Measurements from ENCODE around the gene KCNQ2.

KCNQ2 gene

DNA sequence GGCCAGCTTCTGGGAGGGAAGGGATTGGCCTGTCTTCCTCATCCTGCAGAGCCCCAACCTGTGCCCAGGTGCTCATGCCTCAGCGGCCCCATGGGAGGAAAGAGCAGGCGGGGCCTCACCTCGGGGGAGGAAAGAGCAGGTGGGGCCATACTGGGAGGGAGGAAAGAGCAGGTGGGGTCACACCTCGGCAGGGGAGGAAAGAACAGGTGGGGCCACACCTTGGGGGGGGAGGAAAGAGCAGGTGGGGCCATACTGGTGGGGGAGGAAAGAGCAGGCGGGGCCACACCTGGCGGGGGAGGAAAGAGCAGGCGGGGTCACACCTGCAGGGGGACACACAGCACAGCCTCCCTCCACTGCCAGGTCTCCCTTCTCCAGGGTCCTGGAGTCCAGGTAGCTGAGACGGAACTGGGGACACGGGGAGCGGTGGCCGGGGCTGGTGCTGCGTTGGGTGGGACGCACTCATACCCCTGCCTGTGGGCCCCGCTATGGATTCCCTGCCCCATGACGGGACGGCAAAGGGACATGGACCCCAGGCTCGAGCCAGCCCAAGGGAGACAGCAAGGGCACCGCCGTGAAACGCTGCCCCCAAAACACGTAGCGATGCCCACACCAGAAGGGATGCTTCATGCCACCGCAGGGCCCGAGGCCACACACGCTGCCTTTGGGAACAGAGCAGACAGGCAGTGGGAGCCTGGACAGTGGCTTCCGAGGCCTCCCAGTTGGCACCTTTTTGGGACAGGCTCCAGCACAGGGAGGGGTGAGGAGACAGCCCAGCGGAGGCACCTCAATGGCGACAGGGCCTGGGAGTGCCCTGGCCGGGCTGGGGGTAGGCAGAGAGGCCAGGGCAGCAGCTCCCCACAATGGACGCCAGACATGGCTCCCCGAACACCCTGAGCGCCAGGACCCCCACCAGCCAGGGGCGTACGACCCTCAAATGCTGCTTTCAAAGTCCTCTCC is 68.0 kb downstream of the KCNQ2 start:
- TF ChIP-seq, protein P1, sequence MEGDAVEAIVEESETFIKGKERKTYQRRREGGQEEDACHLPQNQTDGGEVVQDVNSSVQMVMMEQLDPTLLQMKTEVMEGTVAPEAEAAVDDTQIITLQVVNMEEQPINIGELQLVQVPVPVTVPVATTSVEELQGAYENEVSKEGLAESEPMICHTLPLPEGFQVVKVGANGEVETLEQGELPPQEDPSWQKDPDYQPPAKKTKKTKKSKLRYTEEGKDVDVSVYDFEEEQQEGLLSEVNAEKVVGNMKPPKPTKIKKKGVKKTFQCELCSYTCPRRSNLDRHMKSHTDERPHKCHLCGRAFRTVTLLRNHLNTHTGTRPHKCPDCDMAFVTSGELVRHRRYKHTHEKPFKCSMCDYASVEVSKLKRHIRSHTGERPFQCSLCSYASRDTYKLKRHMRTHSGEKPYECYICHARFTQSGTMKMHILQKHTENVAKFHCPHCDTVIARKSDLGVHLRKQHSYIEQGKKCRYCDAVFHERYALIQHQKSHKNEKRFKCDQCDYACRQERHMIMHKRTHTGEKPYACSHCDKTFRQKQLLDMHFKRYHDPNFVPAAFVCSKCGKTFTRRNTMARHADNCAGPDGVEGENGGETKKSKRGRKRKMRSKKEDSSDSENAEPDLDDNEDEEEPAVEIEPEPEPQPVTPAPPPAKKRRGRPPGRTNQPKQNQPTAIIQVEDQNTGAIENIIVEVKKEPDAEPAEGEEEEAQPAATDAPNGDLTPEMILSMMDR (conservative IDR thresholded peaks at IDR 0.05), result no peak
- no peak for TF ChIP-seq ZFX (IDR thresholded peaks at IDR 0.05)
- no peak overlapping the region for H3K27ac ChIP-seq

DNA sequence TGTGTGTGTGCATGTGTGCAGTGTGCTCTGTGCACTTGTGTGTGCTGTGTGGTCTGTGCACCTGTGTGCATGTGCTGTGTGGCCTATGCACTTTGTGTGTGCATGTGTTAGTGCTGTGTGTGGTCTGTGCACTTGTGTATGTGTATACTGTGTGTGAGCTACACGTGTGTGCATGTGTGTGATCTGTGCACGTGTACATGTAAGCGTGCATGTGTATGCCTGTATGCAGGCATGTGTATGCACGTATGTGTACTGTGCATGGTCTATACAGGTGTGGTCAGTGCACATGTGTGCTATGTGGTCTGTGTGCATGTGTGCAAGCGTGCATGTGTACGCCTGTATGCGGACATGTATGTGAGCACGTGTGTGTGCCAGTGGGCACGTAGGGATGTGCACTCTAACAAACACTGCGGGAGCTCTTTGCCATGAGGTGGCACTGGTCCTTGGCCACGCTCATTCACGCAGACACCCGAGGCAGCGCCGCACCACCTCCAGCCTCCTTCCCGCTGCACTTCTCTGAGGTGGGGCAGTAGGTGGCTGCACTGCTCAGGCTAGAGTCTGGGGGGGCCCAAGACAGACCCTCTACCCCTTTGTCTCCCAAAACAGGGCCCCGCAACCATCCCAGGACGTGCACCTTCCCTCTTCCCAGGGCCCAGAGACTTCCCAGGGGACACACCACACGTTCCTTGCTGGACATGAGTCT is 68.9 kb downstream of the KCNQ2 start:
- H3K27ac ChIP-seq, result no peak overlapping the region
- no peak for TF ChIP-seq ZFX (IDR thresholded peaks at IDR 0.05)
- TF ChIP-seq, protein P1 (conservative IDR thresholded peaks at IDR 0.05), result no peak

DNA sequence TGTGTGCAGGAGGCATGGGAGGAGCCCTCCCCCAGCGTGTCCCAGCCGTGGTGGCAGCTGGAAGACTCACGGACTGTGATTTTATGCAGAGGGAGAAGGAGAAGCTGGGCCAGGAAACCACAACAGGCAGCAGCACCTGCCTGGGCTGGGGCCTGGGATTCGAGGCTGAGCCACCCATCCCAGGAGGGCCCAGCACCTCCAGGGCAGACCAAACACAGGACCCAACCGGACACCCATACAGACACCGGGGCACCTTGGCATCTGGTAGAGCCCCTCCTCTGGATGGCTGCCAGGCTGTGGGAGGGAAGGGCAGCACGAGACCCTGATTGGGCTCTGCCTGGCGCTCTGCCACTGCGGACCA is 69.6 kb downstream of the KCNQ2 start:
- TF ChIP-seq, protein P1 (conservative IDR thresholded peaks at IDR 0.05), result no peak
- TF ChIP-seq ZFX (IDR thresholded peaks at IDR 0.05), result no peak
- no peak overlapping the region for H3K27ac ChIP-seq

DNA sequence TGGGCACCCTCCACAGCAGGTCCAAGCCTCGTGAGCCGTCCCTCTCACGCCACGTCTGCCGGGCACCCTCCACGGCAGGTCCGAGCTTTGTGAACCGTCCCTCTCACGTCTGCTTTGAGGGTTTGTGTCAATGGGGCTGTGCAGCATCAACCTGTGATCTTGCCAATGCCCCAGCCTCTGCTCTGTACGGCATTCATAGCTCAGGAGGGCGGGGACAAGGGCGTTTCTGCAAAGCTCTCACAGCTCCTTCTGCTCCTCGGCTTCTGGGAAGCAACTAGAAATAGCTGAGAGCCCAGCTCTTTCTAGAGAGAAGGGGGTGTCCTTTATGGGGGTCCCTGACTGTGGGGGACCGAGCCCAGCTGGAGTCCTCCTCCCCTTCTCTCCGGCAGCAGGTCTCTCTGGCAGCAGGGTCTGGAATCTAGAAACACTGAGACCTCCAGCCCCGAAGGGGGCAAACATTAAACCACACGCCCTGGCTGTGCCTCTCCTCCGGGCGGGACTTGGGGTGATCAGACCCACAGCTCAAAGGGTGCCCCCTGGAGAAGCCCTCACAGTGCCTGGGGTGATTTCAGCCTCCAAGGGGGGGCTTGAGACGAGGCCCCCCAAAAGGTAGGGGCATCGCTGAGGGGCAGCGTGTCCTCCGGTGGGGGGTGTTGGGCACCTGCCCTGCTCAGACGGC is 70.1 kb downstream of the KCNQ2 start:
- TF ChIP-seq ZFX (IDR thresholded peaks at IDR 0.05), result no peak
- TF ChIP-seq, protein P1 (conservative IDR thresholded peaks at IDR 0.05), result no peak
- H3K27ac ChIP-seq, result no peak overlapping the region

DNA sequence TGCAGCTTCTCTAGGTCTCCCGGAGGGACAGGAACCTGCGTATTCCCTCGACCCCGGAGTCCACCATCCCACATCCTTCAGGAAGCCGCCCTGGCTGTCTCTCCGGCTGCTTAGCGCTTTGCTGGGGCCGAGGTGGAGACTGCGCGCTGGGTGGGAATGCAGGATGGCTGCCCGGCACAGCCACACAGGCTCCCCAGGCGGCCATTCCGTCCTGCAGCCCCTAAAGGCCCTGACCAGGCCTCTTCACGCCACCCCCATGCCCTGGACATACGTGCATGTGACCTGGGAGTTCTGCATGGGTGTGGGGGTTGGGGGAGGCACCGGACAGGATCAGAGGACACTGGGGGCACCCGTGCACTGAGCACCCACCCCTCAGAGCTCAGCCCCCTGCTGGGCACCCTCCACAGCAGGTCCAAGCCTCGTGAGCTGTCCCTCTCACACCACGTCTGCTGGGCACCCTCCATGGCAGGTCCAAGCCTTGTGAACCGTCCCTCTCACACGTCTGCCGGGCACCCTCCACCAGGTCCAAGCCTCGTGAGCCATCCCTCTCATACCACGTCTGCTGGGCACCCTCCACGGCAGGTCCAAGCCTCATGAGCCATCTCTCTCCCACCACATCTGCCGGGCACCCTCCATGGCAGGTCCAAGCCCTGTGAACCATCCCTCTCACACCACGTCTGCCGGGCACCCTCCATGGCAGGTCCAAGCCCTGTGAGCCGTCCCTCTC is 70.9 kb downstream of the KCNQ2 start:
- TF ChIP-seq ZFX (IDR thresholded peaks at IDR 0.05), result no peak
- no peak overlapping the region for H3K27ac ChIP-seq

DNA sequence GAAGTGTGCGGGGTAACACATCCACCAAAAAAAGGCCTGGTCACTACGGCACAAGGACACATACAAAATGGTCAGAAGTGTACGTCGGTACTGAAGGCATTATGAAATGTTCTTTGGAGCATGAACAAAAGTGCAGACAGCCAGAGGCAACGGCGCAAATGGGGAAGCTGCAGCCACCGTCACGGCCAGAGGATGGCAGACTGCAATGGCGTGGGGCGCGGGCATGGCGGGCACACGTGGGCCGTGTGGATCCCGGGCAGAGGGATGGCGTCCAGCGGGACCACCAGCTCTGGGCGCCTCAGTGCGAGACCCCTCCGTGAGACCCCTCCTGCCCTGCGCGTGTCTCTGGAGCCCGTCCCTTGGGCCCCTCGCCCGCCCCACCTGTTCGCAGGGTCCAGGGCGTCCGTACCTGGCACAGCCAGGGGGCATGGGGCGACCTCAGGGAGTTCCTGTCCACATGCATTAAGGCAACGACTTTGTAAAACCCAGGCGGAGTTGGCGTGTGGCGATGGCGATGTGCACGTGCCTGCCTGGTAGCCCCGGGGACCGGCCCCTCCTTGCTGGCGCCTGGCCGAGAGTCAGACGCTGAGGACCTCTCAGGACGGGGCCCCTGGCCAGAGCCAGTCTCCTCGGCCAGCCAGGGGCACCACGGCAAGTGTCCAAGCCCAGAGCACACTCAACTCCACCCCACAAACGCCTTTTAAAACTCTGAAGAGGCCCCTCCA is 71.8 kb downstream of the KCNQ2 start:
- no peak overlapping the region for H3K27ac ChIP-seq
- TF ChIP-seq, protein P1 (conservative IDR thresholded peaks at IDR 0.05), result no peak; the same call in 1 of the 2 replicates
- no peak for TF ChIP-seq ZFX (IDR thresholded peaks at IDR 0.05)
